SHP77 treated with DMSO at 0.1 percent for 48 hours (cell line): ENCODE measurements around the gene SPIN4.
A peak's percentile ranks its signal among the peaks of the same experiment; 100 is the strongest.
"Not testable (repeated sequence)": the region's sequence is repeated elsewhere in the genome, so short reads cannot be mapped to it uniquely, and the experiment has no call there.

Experiments used
- DNase-seq: peaks from one replicate; lab custom pipeline; 2025; lab: John Stamatoyannopoulos, UW

The SPIN4 gene

DNA sequence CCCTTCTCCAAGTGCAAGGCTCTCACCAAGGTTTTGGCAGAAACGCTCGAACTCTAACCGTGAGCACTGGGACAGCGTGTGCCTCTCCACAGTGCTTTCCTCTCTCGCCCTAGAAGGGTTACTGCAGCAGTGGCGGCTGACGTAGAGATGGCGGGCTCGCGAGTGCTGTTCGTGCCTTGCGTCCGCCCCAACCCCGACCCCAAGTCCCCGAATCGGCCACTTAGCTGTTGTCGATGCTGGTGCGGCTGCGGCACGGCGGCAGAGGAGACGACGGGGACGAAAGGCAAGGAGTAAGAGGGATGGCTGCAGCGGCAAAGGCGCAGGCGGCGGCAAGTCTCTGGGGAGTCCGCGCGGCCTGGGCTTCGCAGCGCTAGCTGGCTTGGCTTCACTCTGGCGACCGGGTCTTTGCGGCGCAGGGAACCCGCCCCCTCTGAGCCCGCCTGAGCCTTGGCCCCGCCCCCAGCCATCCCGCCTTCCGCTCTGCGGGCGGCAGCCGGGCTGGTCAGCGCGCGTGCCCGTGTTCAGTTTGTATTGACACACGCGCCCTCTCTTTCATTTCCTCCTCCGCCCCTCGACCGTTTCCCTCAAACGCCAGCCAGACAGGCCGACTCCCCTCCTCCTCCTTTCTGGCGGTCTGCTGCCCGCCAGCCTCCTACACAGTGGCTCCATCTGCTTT is at the start of gene SPIN4:
SPIN4 (minus strand) TSS at position 392 of the 676 bp plus-strand sequence. CDS start 513 bp downstream, outside the sequence.
- DNase-seq, result peak; percentile 75

DNA sequence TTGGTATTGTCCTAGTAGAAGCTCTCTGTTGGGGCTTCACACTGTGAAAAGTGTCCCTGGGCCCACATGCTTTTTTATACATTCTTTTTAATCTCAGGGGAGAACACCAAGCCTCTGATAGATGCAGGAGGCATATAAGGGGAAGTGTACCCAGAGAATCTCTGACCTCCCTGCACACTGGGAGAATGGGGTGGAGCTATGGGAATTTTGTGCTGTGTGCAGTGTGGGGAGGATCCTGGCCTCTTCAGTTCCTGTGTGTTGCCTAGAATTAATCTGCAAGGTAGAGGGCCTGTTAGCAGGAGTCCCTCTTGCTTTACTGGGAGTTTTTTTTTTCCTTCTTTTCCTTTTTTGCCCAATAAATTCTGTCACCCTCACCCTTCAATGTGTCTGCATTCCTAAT is 49.2 kb upstream of the SPIN4 start:
- DNase-seq, result no peak

DNA sequence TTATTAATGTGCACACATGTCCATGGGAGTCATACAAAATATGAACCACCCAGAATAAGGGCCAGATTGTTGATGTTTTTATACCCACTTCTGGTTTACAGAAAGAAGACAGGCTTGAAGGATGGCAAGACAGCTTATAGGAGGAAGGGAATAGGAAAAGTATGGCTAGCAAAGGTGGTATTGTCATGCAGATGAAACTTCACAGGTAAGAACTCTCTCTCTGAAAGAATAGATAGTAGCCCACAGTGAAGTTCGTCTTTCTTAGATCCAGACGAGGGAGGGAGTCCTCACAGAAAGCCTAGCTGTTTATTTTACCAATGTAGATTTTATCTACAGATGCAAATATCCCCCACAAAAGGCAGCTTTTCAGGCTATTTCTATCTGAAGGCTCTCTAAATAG is 43.7 kb upstream of the SPIN4 start:
- no peak for DNase-seq

DNA sequence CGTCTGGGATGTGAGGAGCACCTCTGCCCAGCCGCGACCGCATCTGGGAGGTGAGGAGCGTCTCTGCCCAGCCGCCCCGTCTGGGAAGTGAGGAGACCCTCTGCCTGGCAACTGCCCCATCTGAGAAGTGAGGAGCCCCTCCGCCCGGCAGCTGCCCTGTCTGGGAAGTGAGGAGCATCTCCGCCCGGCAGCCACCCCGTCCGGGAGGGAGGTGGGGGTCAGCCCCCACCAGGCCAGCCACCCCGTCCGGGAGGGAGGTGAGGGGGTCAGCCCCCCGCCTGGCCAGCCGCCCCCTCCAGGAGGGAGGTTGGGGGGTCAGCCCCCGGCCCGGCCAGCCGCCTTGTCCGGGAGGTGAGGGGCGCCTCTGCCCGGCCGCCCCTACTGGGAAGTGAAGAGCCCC is 42.0 kb upstream of the SPIN4 start:
- not testable (repeated sequence) for DNase-seq

DNA sequence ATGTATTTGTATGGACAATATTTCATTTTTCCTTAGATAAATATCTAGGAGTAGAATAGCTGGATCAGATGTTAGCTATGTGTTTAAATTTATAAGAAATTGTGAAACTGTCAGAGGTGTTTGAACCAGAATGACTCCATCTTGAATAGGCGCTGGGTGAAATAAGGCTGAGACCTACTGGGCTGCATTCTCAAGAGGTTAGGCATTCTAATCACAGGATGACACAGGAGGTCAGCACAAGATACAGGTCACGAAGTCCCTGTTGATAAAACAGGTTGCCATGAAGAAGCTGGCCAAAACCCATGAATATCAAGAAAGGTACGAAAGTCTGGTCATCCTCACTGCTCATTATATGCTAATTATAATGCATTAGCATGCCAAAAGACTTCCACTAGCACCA is 36.3 kb upstream of the SPIN4 start:
- DNase-seq, result no peak

DNA sequence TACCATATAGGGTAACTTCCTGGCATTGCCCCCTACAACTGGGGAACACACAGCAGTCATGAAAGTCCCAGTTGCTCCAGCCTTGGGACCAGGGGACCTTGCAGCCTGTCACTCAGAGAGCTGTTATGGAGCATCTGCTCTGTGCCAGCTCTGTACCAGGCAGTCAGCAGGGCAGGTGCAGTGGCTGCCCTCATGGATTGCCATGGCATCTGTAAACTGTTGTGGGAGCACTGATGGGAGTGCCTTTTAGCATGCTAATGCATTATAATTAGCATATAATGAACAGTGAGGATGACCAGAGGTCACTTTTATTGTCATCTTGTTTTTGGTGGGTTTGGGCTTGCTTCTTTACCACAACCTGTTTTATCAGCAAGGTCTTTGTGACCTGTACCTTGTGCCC is 33.1 kb upstream of the SPIN4 start:
- DNase-seq, result not testable (repeated sequence)

DNA sequence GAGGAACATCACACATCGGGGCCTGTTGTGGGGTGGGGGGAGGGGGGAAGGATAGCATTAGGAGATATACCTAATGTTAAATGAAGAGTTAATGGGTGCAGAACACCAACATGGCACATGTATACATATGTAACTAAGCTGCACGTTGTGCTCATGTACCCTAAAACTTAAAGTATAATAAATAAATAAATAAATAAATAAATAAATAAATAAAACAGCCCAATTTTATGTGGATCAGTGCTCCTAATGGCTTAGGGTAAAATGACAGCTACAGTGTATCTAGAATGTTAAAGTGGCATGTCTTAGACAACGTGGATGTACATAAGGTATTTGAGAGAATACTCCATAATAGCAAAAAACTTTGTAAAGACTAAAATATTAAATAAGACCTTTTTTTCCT is 21.9 kb upstream of the SPIN4 start:
- DNase-seq, result not testable (repeated sequence)

DNA sequence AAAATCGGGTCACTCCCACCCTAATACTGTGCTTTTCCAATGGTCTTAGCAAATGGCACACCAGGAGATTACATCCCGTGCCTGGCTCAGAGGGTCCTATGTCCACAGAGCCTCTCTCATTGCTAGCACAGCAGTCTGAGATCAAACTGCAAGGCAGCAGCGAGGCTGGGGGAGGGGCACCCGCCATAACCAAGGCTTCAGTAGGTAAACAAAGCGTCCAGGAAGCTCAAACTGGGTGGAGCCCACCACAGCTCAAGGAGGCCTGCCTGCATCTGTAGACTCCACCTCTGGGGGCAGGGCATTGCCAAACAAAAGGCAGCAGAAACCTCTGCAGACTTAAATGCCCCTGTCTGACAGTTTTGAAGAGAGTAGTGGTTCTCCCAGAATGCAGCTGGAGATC is 16.6 kb upstream of the SPIN4 start:
- not testable (repeated sequence) for DNase-seq

DNA sequence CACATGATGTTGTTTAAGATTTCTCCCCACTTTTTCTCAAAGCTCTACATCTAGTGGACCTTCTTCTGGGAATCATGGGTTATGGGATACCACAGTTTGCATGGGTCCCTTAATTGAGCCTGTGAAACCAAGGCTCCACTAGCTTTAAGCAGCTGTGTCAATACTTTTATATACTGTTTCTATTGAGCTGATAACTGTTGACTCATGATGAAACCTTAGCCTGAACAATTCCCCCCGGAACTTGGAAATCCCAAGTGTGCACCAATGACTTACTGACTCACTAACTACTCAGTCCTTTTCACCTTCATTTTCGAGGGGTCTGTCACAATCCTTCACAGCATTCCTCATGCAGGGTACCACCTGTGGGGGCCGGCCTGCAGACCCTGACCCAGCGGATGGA is 12.7 kb upstream of the SPIN4 start:
- peak; percentile 0 for DNase-seq

DNA sequence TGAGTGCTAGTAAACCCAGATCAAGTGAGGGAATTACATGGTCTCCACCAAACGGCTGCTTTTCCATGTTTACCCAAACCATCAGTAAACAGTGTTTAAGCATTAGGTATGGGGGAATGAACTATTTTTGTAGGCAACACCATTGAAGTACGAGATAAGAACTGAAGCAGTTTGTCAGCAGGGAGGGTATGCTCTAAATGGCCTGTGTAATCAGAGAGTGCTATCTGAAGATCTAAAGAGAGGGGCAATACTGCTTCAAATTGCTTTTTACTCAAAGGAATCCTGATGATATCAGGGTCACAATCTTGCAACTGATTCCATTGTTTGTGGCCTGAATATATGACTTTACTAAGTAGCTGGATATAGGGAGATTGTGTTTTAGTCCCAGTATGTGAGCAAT is 10.4 kb upstream of the SPIN4 start:
- DNase-seq, result no peak

DNA sequence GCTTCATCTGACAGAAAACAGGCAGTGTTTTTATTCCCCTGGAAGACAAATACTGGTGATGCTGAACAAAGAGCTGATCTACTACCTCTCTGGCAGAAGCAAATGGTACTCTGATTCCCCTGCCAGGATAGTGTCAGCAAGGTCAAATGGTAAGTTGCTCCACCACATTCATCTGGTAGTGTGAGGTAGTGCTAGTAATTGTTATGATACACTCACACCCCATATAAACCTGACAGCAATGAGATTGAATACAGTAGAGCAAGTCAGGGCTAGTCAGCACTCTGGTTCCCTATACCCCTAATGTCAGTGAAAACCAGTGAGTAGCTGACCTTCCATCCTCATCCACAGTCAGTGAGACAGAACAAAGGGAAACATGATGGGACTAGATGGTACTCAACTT is 3.4 kb upstream of the SPIN4 start:
- no peak for DNase-seq

DNA sequence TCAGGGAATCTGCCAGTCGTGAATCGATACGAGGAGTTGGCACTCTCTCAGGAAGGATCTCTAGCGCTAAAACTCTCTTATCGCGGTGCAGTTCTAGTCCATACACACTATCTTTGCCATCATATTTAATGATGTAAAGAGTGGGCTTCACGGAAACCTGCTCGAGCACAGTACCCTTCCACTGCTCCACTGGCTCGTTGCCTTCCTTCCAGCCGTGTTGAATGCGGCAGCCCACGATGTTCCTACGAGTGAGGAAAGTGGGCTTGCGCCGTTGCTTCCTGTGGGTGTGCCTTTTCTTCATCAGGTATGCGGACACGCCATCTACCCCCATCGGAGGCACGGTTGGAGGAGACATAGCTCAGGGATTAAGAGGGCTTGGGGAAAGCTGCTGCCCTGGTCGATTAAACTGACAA is 661 bp downstream of the SPIN4 start:
- no peak for DNase-seq

DNA sequence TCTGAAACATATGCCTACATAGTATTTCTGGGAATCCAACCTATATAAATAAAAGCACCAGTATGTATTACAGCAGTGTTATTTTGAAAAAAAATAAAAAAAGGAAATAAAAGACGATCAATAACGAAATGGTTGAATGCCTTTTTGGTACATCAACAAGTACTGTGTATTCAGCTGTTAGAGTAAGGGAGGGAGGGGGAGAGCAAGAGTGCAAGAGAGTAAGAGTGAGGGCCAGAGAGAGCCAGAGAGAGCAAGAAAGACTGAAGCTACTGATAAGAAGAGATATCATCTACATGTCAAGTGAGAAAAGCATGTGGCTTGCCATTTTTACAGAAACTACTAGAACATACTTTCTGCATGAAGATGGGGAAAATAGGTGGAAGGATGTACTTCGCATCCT is 1.8 kb downstream of the SPIN4 start:
- DNase-seq, result peak; percentile 8

DNA sequence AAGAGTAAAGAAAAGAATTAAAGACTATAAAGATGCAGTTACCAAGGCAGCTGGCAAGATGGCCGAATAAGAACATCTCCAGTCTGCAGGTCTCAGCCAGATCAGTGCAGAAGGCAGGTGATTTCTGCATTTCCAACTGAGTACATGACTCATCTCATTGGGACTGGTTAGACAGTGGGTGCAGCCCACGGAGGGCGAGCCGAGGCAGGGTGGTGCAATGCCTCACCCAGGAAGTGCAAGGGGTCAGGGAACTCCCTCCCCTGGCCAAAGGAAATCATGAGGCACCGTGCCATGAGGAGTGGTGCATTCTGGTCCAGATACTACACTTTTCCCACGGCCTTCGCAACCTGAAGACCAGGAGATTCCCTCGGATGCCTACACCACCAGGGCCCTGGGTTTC is 20.5 kb downstream of the SPIN4 start:
- DNase-seq, result no peak

DNA sequence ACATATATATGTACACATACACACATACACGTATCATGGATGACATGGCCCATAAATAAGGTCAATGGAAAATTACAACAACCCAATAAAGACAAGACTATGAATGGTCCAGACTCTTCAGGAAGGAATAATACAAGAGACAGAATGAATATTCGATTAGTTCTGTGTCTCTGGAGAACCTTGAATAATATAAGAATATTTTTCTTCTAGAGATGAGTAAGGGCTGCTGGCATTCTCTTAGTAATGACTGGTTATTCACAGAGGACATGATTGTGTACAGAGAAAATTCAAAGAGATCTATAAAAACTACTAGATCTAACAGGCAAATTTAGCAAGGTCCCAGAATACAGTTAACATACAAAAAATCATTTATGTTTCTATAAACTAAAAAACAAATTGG is 23.3 kb downstream of the SPIN4 start:
- no peak for DNase-seq

DNA sequence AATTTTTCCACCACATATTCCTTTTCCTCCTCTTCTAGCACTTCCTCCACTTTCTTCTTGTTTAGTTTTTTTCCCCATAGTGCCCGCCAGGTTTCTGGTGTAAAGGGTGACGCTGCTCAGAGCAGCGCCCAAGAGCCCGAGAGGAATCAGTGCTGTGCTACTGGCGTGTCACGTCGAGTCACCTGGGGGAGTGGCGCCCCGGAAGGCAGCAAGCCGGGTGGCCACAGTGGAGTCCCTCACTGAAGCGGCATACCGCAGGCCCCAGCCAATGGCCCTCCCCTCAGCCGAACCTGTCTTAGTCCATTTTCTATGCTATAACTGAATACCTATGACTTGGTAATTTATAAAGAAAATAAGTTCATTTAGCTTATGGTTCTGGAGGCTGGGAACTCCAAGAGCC is 51.5 kb downstream of the SPIN4 start:
- DNase-seq, result no peak
